K562 (cell line): Measurements from ENCODE around the gene DESI1. TPM values are rescaled to one million over a fixed set of nuclear protein-coding genes. Genes with fewer than 3 reads are reported as not detected.

Experiments
- FOS ChIP-seq: IDR thresholded peaks from 3 replicates; pipeline ENCODE4 v1.6.1; 2011; ENCODE audit not compliant: insufficient read length; ENCODE audit errors: extremely low read depth
- PHF8 ChIP-seq: fragments of 200-600 bp; sonication (generic); IDR thresholded peaks from 2 replicates; pipeline ENCODE4 v1.6.1; 2012; ENCODE audit warnings: mixed run types, mild to moderate bottlenecking, inconsistent platforms, low read length, moderate library complexity, borderline replicate concordance
- RFX5 ChIP-seq: IDR thresholded peaks from 2 replicates; pipeline ENCODE4 v1.6.1; 2011; ENCODE audit warnings: low read depth, mild to moderate bottlenecking, improper control_type of control experiment, low read length
- SAFB ChIP-seq: fragments of 200-400 bp; formaldehyde crosslinking; IDR thresholded peaks from 2 replicates; pipeline ENCODE4 v1.6.1; 2017; ENCODE audit warnings: low read depth, low read length, borderline replicate concordance
- TAL1 ChIP-seq: fragments of 450-650 bp; IDR thresholded peaks from 2 replicates; pipeline ENCODE4 v1.6.1; 2016; ENCODE audit warnings: mild to moderate bottlenecking
- ZBTB26 ChIP-seq: fragments of 450-650 bp; formaldehyde crosslinking; IDR thresholded peaks from 2 replicates; pipeline ENCODE4 v1.4.0; 2022; ENCODE audit warnings: missing genetic modification characterization
- ZNF24 ChIP-seq: fragments of 450-650 bp; IDR thresholded peaks from 2 replicates; pipeline ENCODE4 v1.6.1; 2016
- ZNF57 ChIP-seq: fragments of 450-650 bp; formaldehyde crosslinking; IDR thresholded peaks from 2 replicates; pipeline ENCODE4 v1.4.0; 2020; ENCODE audit warnings: mild to moderate bottlenecking, moderate library complexity
- polyA plus RNA-seq, 8 experiments: library from polyadenylated mRNA; depleted of rRNA in 4 of 8; stranded (reverse) in 5 of 8; unstranded in 3 of 8; fragments of >200 nt; fragmentation: Nextera tagmentation in 2 of 8; fragmentation: Illumina TruSeq in 1 of 8; extraction: Ambion mirVana in 2 of 8; extraction: Trizol in 1 of 8; gene quantifications; 2 replicates each; pipeline versions ENCODE4 v1.2.1 to v1.2.3, GENCODE V29; 2011 to 2014; ENCODE audit warnings: inconsistent platforms in 1 of 8, missing spikeins in 1 of 8
- total RNA-seq, 7 experiments: library from RNA; depleted of rRNA in 6 of 7; stranded (reverse); fragments of >200 nt in 6 of 7; fragmentation: Illumina TruSeq in 2 of 7; extraction: Trizol in 2 of 7; gene quantifications; 2 replicates each; pipeline versions ENCODE4 v1.2.1 to v1.2.3, GENCODE V29; 2011 to 2021; ENCODE audit warnings: low replicate concordance in 1 of 7
- TF ChIP-seq, protein P1 (sequence below): fragments of 450-650 bp; IDR thresholded peaks from 2 replicates; pipeline ENCODE4 v1.6.1; 2016; ENCODE audit warnings: mild to moderate bottlenecking, moderate library complexity
- TF ChIP-seq, protein P2 (sequence below): fragments of 450-650 bp; formaldehyde crosslinking; IDR thresholded peaks from 2 replicates; pipeline ENCODE4 v1.4.0; 2020; ENCODE audit warnings: mild to moderate bottlenecking, moderate library complexity

The DESI1 gene
- total and polyA plus RNA-seq, 9 of the 15 experiments (the other 6 are each of a cell fraction or from before 2014, with no cell fraction given) = 7.2 to 45.9 (median 29.8) TPM

GRCh38 chr22:41621099-41621910 is 462 bp upstream of the DESI1 start, which contains the start of gene XRCC6 (continued):
- TF ChIP-seq ZNF24 = no peak
- no peak for TF ChIP-seq SAFB
- TF ChIP-seq, protein P1, sequence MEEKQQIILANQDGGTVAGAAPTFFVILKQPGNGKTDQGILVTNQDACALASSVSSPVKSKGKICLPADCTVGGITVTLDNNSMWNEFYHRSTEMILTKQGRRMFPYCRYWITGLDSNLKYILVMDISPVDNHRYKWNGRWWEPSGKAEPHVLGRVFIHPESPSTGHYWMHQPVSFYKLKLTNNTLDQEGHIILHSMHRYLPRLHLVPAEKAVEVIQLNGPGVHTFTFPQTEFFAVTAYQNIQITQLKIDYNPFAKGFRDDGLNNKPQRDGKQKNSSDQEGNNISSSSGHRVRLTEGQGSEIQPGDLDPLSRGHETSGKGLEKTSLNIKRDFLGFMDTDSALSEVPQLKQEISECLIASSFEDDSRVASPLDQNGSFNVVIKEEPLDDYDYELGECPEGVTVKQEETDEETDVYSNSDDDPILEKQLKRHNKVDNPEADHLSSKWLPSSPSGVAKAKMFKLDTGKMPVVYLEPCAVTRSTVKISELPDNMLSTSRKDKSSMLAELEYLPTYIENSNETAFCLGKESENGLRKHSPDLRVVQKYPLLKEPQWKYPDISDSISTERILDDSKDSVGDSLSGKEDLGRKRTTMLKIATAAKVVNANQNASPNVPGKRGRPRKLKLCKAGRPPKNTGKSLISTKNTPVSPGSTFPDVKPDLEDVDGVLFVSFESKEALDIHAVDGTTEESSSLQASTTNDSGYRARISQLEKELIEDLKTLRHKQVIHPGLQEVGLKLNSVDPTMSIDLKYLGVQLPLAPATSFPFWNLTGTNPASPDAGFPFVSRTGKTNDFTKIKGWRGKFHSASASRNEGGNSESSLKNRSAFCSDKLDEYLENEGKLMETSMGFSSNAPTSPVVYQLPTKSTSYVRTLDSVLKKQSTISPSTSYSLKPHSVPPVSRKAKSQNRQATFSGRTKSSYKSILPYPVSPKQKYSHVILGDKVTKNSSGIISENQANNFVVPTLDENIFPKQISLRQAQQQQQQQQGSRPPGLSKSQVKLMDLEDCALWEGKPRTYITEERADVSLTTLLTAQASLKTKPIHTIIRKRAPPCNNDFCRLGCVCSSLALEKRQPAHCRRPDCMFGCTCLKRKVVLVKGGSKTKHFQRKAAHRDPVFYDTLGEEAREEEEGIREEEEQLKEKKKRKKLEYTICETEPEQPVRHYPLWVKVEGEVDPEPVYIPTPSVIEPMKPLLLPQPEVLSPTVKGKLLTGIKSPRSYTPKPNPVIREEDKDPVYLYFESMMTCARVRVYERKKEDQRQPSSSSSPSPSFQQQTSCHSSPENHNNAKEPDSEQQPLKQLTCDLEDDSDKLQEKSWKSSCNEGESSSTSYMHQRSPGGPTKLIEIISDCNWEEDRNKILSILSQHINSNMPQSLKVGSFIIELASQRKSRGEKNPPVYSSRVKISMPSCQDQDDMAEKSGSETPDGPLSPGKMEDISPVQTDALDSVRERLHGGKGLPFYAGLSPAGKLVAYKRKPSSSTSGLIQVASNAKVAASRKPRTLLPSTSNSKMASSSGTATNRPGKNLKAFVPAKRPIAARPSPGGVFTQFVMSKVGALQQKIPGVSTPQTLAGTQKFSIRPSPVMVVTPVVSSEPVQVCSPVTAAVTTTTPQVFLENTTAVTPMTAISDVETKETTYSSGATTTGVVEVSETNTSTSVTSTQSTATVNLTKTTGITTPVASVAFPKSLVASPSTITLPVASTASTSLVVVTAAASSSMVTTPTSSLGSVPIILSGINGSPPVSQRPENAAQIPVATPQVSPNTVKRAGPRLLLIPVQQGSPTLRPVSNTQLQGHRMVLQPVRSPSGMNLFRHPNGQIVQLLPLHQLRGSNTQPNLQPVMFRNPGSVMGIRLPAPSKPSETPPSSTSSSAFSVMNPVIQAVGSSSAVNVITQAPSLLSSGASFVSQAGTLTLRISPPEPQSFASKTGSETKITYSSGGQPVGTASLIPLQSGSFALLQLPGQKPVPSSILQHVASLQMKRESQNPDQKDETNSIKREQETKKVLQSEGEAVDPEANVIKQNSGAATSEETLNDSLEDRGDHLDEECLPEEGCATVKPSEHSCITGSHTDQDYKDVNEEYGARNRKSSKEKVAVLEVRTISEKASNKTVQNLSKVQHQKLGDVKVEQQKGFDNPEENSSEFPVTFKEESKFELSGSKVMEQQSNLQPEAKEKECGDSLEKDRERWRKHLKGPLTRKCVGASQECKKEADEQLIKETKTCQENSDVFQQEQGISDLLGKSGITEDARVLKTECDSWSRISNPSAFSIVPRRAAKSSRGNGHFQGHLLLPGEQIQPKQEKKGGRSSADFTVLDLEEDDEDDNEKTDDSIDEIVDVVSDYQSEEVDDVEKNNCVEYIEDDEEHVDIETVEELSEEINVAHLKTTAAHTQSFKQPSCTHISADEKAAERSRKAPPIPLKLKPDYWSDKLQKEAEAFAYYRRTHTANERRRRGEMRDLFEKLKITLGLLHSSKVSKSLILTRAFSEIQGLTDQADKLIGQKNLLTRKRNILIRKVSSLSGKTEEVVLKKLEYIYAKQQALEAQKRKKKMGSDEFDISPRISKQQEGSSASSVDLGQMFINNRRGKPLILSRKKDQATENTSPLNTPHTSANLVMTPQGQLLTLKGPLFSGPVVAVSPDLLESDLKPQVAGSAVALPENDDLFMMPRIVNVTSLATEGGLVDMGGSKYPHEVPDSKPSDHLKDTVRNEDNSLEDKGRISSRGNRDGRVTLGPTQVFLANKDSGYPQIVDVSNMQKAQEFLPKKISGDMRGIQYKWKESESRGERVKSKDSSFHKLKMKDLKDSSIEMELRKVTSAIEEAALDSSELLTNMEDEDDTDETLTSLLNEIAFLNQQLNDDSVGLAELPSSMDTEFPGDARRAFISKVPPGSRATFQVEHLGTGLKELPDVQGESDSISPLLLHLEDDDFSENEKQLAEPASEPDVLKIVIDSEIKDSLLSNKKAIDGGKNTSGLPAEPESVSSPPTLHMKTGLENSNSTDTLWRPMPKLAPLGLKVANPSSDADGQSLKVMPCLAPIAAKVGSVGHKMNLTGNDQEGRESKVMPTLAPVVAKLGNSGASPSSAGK = peak; percentile 80
- no peak for TF ChIP-seq FOS
- peak; percentile 96 for TF ChIP-seq PHF8
- no peak for TF ChIP-seq ZBTB26 (CRISPR knock-in tag)
- TF ChIP-seq TAL1 = no peak
- TF ChIP-seq, protein P2, sequence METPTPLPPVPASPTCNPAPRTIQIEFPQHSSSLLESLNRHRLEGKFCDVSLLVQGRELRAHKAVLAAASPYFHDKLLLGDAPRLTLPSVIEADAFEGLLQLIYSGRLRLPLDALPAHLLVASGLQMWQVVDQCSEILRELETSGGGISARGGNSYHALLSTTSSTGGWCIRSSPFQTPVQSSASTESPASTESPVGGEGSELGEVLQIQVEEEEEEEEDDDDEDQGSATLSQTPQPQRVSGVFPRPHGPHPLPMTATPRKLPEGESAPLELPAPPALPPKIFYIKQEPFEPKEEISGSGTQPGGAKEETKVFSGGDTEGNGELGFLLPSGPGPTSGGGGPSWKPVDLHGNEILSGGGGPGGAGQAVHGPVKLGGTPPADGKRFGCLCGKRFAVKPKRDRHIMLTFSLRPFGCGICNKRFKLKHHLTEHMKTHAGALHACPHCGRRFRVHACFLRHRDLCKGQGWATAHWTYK (CRISPR knock-in tag) = 0 out of 2 replicates have a peak, but pooled peaks have one; percentile 40
- TF ChIP-seq RFX5 = no peak
- TF ChIP-seq ZNF57 (CRISPR knock-in tag) = no peak
